MV-4-11 (cell line): ENCODE data around the gene THSD1.
"Not testable (repeated sequence)": the region's sequence is repeated elsewhere in the genome, so short reads cannot be mapped to it uniquely, and the experiment has no call there.

Source experiments
- DNase-seq: peaks from one replicate; lab custom pipeline; 2025; lab: John Stamatoyannopoulos, UW

THSD1 gene

GRCh38 chr13:52408071-52408658 is 2.2 kb upstream of the THSD1 start:
- DNase-seq, result not testable (repeated sequence)

GRCh38 chr13:52407436-52407835 is 1.5 kb upstream of the THSD1 start:
- DNase-seq, result not testable (repeated sequence)

DNA sequence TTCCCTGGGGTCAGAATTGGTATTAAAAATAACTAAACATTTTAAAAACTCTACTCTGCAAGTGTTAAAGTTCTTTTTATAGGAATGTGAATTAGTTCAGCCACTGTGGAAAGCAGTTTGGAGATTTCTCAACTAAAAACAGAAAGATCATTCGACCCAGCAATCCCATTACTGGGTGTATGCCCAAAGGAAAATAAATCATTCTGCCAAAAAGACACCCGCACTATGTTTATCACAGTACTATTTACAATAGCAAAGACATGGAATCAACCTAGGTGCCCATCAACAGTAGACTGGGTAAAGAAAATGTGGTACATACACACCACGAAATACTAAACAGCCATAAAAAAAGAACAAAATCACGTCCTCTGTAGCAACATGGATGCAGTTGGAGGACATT is 657 bp upstream of the THSD1 start:
- no peak for DNase-seq

- no peak for DNase-seq
Measured at GRCh38 chr13:52405369-52405766, 604 bp downstream of the THSD1 start.

DNA sequence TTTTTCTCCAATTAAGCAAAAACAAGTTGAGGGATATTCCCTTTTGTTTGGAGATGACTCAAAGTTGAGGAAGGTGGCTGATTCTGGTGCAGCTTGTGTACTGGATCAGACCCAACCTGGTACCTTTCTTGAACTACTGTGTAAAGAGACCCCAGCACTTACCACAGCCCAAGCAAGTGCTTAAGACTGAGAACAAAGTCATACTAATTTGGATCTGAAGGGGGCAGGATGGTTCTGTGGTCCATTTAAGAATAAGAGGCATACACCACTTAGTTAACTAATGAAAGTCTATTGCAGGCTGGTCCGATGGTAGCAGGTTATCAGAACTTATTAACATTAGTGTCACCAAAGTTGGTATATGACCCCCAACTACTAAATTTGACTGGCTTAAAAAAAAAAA is 6.3 kb downstream of the THSD1 start:
- no peak for DNase-seq

GRCh38 chr13:52399046-52399445 is 6.9 kb downstream of the THSD1 start:
- DNase-seq, result no peak

GRCh38 chr13:52395704-52396103 is 10.3 kb downstream of the THSD1 start:
- no peak for DNase-seq

- DNase-seq, result no peak
Measured at GRCh38 chr13:52394586-52394985, 11.4 kb downstream of the THSD1 start.

DNA sequence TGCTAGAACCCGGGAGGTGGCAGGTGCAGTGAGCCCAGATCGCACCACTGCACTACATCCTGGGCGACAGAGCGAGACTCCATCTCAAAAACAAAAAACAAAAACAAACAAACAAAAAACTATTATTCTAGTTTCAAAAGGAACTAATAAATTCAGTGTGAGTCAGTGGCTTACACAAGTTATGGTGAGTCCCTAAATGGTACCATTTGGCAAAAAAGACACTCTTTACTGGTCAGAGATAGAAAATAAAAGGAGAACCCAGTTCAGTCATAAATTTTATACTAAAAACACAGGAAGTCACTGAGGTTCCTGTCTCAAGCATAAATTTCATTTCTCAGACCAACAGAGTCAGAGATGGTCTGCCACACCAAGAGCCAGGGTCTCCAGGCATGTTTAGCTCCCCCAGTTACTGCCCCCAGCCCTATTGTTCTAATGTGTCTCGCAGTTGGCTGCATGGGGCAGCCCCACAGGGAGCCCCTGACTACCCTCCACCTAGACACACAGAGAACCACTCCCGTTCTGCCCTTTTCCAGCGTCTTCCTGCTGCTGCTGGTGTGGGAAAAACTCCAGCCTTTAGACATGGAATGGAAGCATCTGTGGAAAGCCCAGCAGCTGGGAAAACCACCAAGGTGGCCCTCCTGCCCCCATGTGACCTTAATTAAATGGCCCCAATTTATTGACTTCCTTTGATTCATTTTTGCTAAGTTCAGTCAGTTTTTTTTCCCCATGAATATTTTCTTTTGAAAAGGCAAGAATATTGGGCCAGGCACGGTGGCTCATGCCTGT is 12.2 kb downstream of the THSD1 start:
- no peak for DNase-seq

GRCh38 chr13:52387721-52388120 is 18.3 kb downstream of the THSD1 start:
- DNase-seq, result no peak

DNA sequence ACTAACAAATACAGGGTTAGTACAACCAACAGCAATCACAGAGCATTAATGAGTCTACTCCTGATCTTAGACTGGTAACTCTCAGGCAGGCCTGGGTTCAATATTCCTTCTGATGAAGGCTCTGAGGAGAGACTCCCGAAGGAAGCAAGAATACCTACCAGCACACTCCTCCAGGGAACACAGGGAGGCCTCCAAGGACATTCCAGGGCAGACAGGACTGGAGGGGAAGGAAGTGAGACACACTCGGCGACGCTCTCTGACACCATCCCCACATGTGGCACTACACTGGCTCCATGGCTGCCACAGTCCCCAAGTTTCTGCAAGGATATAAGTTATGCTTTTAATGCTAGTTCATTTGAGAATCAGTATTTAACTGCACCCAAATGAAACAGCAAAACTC is 20.1 kb downstream of the THSD1 start:
- DNase-seq, result no peak

- DNase-seq, result no peak
Measured at GRCh38 chr13:52383366-52383765, 22.6 kb downstream of the THSD1 start.

- DNase-seq, result no peak
Measured at GRCh38 chr13:52378312-52378711, 27.7 kb downstream of the THSD1 start.

- no peak for DNase-seq
Measured at GRCh38 chr13:52377898-52378297, 28.1 kb downstream of the THSD1 start.

DNA sequence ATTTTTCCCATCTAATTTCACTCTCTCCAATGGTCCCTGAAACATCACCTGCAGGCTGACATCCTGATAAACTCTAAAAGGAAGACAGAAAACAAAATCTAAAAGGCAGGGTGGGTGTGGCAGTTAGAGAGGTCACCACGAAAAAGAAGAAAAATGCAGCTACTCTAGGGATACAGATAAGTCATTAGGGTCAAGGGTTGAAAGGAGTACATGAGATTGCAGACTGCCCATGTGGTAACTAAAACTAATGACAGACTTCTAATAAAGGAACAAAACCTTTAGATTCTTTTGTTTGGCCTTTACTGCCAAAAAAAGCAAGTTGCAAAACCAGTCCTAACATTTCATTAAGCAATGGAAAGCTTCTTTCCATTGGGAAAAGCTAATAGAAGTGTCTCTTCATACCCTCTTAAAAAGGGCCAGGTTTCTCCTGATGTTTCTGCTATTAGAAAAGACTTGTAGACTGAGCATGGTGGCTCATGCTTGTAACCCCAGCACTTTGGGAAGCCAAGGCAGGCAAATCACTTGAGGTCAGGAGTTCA is 31.0 kb downstream of the THSD1 start:
- no peak for DNase-seq

GRCh38 chr13:52374389-52374788 is 31.6 kb downstream of the THSD1 start:
- no peak for DNase-seq

- not testable (repeated sequence) for DNase-seq
Measured at GRCh38 chr13:52373277-52373676, 32.7 kb downstream of the THSD1 start.

GRCh38 chr13:52371736-52372247 is 34.2 kb downstream of the THSD1 start:
- no peak for DNase-seq

- DNase-seq, result no peak
Measured at GRCh38 chr13:52366291-52366690, 39.7 kb downstream of the THSD1 start.

DNA sequence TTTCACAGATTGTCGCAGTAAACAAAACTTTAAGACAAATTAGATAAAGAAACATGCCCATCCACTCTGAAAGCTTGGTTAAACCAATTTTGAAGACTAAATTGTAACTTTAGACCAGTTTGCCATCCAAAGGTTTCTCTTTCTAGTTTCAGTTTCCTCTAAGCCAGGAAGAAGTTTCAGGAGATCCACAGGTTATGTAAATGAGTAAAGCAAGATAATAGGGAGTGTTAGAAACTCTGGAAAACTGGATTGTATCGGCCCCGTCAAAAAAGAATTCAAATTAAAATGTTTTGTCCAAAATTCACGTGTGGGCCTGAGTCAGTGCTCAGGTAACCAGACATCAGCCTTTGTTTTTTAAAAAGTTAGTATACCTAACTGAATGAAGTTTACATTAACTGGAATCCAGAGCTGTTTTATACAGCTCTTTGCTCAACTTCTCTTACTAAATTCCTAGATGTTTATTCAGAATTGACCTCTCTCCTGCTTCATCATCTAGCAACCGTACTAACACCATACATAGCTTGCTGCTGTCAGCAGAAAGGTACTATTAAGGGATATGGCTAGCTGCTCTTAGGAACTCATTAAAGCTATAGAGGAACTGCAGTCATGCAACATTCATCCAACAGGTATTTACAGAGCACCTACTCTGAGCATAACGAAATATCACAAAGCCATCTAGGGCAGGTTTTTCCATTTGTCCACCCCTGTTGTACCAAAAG is 43.6 kb downstream of the THSD1 start:
- DNase-seq, result not testable (repeated sequence)

- no peak for DNase-seq
Measured at GRCh38 chr13:52361225-52361624, 44.7 kb downstream of the THSD1 start.

DNA sequence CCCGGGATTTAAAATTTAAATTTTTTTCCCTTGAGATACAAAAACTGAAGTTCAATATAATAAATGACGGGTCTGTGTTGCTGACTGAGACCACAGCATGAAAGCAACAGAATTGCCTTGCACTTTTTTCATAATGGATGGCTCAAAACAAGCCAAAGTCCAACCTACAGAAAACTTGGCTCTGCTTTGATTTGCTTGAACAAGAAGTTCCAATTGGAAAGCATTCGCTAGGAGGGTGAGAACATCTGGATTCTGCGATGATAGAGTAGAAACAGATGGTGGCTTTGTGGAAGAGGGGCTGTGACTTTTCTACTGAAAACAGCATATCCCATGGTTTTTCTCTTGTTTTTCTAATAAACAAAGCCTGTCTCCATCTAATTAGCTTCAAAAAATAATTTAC is 46.4 kb downstream of the THSD1 start:
- DNase-seq, result no peak

GRCh38 chr13:52356327-52356726 is 49.6 kb downstream of the THSD1 start:
- no peak for DNase-seq
